ENCODE measurements around the gene RGS3.

DNA sequence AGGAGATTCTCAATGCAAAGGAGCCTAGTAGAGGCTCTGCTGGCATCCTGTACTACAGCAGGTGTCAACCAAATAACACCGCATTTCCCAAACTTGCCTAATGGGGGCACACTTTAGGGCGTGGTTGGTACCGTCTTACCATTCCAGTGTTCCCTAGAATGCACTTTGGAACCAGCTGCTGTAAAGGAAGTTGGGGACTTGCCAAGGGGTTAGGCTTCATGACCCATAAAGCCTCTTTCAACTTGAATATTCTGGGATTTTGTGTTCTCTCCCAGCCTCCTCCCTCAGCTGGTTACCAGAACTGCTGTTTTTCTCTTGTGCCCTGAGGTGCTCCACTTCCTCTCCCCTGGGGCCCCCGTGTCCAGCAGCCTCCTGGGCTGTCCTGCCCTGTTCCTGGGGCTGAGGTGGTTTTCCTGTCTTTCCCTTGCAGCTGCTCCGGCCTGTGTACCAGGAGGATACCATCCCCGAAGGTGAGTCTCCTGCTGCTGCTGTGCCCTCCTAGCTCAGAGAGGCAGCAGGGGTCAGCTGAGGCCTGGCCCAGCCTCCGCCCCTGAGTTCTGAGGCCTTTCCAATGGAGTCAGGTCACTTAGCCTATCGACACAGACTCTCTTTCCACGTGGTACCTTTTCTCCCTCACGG, 44.7 kb downstream of the RGS3 start:
- TF ChIP-seq, protein P1, sequence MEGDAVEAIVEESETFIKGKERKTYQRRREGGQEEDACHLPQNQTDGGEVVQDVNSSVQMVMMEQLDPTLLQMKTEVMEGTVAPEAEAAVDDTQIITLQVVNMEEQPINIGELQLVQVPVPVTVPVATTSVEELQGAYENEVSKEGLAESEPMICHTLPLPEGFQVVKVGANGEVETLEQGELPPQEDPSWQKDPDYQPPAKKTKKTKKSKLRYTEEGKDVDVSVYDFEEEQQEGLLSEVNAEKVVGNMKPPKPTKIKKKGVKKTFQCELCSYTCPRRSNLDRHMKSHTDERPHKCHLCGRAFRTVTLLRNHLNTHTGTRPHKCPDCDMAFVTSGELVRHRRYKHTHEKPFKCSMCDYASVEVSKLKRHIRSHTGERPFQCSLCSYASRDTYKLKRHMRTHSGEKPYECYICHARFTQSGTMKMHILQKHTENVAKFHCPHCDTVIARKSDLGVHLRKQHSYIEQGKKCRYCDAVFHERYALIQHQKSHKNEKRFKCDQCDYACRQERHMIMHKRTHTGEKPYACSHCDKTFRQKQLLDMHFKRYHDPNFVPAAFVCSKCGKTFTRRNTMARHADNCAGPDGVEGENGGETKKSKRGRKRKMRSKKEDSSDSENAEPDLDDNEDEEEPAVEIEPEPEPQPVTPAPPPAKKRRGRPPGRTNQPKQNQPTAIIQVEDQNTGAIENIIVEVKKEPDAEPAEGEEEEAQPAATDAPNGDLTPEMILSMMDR (IDR thresholded peaks at IDR 0.05; ENCODE audit: low read length): no peak
- no peak for TF ChIP-seq EZH2 (optimal IDR thresholded peaks at IDR 0.05; ENCODE audit: low read depth, low read length)

Data from MM.1S (cell line).